OCI-LY3 (cell line): ENCODE measurements around the gene RAP1GAP2.

ENCODE experiments used
- EZH2phosphoT487 ChIP-seq: fragments of 200-600 bp; shearing (Covaris generic); IDR thresholded peaks from 2 replicates; pipeline ENCODE4 v1.6.1; 2018; ENCODE audit warnings: antibody characterized with exemption, mixed run types, low read depth
- TF ChIP-seq, protein P1 (sequence below): fragments of 200-600, 300-600 bp; sonication (generic); IDR thresholded peaks from 2 replicates; pipeline ENCODE4 v1.5.1; 2014; ENCODE audit warnings: antibody characterized with exemption, low read length, low read depth

DNA sequence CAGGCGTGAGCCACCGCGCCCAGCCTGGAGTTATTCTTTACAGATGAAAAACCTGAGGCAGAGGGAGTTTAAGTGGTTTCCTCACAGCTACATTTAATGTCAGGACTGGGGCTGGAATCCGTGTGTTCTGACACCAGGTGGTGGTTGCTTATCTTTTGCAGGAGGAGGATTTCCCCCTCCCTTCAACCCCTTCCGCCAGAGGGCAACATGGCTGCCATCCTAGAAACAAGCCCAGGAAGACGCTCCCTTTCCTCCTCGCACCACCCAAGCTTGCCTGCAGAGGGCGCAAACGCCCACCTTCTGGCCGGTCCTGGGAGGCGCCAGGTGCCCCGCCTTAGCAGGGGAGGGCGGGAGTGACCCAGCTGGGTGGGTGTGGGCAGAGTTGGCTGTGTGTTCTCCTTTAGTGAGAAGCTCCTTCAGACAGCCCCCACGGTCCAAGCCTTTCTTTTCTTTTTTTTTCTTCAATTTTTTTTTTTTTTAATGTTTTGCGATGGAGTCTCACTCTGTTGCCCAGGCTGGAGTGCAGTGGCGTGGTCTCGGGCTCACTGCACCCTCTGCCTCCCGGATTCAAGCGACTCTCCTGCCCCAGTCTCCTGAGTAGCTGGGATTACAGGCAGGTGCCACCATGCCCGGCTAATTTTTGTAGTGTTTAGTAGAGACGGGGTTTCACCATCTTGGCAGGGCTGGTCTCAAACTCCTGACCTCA is 9.9 kb upstream of the RAP1GAP2 start:
- TF ChIP-seq, protein P1, sequence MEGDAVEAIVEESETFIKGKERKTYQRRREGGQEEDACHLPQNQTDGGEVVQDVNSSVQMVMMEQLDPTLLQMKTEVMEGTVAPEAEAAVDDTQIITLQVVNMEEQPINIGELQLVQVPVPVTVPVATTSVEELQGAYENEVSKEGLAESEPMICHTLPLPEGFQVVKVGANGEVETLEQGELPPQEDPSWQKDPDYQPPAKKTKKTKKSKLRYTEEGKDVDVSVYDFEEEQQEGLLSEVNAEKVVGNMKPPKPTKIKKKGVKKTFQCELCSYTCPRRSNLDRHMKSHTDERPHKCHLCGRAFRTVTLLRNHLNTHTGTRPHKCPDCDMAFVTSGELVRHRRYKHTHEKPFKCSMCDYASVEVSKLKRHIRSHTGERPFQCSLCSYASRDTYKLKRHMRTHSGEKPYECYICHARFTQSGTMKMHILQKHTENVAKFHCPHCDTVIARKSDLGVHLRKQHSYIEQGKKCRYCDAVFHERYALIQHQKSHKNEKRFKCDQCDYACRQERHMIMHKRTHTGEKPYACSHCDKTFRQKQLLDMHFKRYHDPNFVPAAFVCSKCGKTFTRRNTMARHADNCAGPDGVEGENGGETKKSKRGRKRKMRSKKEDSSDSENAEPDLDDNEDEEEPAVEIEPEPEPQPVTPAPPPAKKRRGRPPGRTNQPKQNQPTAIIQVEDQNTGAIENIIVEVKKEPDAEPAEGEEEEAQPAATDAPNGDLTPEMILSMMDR, result peak; percentile 73
- no peak for TF ChIP-seq EZH2phosphoT487
